Myocyte (in vitro differentiated cells): ENCODE data around the gene NPIPA1. TPM values are rescaled to one million over a fixed set of nuclear protein-coding genes. Genes with fewer than 3 reads are reported as not detected.
"Not testable (repeated sequence)": the region's sequence is repeated elsewhere in the genome, so short reads cannot be mapped to it uniquely, and the experiment has no call there.

Source experiments
- DNase-seq: peaks from one replicate; pipeline ENCODE4 v3.0.0-alpha.2; 2012; ENCODE audit warnings: low read depth
- microRNA counts: library from miRNA; unstranded; fragments of <30 nt; microRNA quantifications from one replicate; lab custom pipeline; 2016
- microRNA-seq: library from miRNA; unstranded; fragments of <30 nt; microRNA quantifications from one replicate; pipeline ENCODE4, GENCODE V29; 2016
- total RNA-seq: library from RNA; depleted of rRNA; stranded (reverse); fragments of >200 nt; gene quantifications from 2 replicates; pipeline ENCODE4 v1.2.3, GENCODE V29; 2014

The NPIPA1 gene
- total RNA-seq, 1 donor from 2014 or later, result 73.0 TPM

DNA sequence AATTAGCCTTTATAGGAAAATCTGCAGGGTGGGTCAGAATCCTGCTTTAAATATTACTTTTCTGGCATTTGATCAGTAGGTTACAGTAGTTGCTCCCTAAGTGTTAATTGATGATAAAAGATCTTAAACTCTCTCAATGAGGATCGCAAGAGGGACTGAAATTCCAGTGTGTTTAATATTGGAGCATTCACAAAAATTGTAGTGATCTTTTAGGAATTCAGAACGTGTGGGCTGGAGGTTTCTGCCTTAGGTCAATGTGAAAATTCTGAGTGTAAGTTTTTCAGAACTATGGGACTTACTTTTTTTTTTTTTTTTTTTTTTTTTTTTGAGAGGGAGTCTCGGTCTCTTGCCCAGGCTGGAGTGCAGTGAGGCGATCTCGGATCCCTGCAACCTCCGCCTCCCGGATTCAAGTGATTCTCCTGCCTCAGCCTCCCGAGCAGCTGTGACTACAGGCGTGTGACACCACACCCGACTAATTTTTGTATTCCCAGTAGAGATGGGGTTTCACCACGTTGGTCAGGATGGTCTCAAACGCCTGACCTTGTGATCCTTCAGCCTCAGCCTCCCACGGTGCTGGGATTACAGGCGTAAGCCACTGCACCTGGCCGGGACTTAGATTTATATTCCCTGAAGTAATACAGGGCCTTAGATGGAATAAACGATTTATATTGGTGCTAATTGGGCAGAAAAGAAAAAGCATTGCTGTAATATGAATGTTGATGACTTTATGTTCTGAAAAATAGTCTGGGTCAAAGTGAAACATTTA, 39.9 kb downstream of the NPIPA1 start:
- DNase-seq, result peak; percentile 58

DNA sequence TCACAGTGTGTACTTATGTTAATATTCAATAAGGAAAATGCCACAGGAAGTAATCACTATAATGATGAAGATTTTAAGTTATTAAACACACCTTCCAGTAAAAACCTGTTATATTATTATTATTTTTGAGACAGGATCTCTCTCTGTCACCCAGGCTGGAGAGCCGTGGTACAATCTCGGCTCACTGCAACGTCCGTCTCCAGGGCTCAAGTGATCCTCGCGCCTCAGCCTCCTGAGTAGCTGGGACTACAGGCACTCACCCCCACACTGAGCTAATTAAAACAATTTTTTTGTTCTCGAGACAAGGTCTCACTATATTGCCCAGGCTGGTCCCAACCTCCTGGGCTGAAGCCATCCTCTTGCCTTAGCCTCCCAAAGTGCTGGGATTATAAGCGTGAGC, 41.0 kb downstream of the NPIPA1 start:
- DNase-seq, result not testable (repeated sequence)

DNA sequence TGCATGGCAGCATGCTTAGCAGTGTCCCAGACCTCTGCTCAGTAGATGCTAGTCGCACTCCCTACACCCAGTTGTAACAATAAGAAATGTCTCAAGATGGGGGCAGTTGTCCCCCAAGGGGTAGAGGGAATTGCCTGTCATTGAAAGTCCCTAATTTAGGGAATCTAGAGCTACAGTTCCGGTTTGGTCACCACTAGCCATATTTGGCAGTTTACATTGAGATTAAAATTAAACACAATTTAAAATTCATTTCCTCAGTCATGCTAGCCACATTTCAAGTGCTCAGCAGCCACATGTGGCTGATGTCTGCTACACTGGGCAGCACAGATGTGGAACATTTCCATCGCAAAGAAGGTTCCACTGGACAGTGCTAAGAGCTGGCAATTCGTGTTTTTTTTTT, 41.7 kb downstream of the NPIPA1 start:
- DNase-seq, result not testable (repeated sequence)

DNA sequence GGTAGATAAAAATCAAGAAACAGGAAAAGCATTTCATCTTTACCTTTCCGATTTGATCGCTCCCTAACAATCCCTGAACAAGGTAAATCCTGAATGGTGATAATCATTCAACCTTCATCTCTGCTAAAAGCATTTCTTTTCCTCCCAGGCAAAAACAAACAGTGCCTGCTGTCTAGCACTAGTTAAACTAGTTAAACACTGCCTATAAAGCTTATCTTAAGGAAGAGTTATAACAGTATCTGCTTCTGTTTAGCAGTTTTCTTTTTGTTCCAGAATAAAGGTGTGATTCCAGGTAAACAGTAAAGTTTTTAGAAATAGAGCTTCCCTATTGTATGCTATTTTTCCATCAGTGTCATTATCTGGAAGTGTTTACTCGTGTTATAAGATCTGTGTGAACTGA, 44.0 kb downstream of the NPIPA1 start:
- not testable (repeated sequence) for DNase-seq

DNA sequence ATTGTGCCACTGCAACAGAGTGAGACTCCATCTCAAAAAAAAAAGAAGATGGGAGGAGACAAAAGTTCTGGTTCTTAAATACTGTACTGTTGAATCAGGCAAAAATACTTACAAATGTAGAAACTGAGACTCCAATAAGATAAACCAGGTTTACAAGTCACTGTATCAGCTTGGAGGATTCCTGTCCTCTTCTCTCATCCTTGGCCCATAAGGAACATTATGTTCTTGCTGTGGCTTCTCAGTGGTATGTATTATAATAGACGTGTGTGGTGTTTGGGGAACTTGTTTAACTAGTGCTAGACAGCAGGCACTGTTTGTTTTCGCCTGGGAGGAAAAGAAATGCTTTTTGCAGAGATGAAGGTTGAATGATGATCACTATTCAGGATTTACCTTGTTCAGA, 45.3 kb downstream of the NPIPA1 start:
- not testable (repeated sequence) for DNase-seq

DNA sequence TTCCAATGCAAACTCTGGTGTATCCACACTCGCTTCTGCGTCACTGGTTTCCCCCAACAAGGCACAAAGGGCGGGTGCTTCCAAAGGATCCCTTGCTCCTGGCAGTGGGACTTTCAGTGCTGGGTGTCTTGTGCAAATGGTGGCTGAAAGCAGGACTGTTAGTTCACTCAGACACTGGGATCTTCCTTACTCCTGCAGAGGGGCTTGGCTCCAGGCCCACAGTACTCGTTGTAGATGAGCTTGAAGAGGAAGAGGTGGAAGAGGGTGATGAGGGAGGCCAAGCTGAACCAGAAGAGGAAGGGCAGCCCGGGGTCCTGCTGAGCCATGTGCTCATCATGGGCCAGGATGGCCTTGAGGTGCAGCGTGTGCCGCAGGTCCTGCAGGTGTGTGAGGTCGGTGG, 50.8 kb downstream of the NPIPA1 start:
- not testable (repeated sequence) for DNase-seq

DNA sequence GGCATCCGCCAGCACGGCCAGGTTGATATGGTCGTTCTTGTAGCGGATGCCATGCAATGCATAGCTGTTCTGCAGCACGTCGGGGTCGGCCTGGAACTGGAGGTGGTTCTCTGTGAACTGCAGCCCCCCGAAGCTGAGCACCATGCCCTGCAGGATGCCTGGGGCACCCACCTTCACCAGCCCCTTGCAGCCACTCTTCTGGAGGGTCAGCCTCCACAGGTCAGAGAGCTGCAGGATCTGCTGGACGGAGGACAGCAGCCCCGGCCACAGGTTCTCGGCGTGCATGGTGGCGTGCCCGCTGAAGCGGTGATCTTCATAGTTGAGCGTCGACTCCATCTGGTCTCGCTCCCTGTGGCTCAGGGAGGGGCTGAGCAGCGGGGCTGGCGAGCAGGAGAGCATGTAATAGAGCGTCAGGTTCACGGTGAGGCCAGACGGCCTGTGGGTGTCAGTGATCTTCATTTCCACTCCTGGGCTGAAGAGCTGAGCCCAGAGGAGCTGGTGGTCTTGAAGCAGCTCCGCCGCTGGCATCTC, 51.5 kb downstream of the NPIPA1 start:
- DNase-seq, result not testable (repeated sequence)

DNA sequence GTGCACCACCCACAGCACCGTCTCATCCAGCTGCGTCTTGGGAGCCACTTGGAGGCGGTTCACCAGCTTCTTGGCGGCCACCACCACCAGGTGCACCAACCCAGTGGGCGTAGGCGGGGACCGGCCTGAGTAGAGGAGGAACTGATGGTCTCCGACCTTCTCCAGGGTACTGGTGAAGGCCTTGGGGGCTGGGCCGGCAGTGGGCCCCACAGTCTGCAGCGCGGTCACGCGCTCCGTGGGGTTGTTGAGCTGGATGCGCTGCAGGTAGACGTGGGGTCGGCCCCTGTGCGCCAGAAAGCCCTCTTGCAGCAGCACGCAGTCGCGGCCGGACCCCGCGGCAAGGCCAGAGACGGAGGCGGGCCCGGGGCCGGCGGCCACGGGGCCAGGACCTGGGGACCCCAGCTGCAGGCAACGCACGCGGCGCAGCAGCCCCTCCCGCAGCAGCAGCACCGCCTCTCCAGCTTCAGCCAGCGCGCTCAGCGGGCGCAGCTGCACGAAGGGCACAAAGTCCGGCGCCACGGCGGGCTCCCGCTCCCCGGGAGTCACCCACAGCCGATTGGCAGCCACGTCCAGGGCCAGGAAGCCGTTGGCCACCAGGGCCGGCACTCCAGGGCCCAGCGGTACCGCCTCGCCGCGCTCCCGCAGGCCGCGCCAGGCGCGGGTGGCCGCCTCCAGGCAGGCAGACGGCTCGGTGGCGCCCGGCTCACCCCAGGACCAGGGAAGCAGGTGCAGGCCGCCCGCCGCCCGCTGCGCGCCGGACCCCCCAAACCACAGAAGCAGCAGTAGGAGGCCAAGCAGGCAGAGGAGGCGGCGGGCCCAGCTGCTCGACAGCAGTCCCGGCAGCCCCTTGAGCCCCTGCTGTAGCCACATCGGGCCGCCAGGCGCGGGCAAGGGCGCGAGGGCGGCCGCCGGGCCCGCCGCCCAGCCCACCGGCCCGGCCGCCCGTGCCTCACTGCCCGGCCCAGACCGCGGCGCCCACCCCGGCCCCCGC, 52.3 kb downstream of the NPIPA1 start:
- DNase-seq, result not testable (repeated sequence)

DNA sequence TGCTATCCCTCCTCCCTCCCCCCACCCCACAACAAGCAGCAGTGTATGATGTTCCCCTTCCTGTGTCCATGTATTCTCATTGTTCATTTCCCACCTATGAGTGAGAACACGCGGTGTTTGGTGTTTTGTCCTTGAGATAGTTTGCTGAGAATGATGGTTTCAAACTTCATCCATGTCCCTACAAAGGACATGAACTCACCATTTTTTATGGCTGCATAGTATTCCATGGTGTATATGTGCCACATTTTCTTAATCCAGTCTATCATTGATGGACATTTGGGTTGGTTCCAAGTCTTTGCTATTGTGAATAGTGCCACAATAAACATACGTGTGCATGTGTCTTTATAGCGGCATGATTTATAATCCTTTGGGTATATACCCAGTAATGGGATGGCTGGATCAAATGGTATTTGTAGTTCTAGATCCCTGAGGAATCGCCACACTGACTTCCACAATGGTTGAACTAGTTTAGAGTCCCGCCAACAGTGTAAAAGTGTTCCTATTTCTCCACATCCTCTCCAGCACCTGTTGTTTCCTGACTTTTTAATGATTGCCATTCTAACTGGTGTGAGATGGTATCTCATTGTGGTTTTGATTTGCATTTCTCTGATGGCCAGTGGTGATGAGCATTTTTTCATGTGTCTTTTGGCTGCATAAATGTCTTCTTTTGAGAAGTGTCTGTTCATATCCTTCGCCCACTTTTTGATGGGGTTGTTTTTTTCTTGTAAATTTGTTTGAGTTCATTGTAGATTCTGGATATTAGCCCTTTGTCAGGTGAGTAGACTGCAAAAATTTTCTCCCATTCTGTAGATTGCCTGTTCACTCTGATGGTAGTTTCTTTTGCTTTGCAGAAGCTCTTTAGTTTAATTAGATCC, 56.3 kb downstream of the NPIPA1 start:
- not testable (repeated sequence) for DNase-seq

DNA sequence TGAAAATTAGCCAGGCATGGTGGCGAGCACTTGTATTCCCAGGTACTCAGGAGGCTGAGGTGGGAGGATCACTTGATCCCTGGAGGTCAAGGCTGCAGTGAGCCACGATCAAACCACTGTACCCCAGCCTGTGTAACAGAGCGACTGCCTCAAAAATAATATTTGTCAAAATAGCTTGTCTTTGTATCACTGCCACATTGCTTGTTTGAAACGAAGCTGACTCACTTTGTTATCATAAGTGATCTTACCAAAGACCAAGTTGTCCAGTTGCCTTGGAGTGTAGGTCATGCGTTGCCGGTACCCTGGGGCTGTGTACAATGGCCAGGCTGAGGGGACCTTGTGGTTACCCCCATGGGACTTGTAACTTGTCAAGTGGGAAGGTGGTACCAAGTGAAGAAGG, 59.5 kb downstream of the NPIPA1 start:
- not testable (repeated sequence) for DNase-seq

DNA sequence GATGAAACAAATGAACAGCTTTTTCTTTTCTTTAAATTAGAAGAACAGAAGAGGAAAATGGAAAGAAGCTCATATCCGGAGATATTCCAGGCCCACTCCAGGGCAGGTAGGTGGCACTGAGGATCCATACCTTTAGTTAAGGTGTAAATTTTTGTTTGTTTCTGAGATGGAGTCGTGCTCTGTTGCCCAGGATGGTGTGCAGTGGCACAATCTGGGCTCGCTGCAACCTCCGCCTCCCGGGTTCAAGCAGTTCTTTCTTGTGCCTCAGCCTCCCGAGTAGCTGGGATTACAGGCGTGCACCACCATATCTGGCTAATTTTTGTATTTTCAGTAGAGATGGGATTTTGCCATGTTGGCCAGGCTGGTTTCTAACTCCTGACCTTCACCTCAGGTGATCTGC, 61.1 kb downstream of the NPIPA1 start:
- DNase-seq, result not testable (repeated sequence)

DNA sequence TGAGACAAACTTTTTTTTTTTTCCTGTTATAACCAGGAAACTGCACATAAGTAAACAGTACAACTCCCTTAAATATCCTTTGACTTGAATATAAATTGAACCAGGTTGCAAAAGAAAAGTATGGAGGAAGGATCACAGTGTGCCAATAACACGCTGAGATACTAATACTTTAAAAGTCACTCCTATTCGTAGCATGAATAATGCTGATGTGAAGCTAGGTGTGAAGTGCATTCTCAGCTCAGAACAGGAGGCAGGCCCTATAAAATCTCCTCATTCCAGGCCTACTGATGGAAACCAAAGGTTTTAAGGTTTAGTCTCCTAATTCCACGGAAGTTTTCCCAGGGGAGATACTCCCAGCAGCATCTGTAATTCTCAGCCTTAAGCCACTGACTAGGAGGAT, 62.6 kb downstream of the NPIPA1 start:
- not testable (repeated sequence) for DNase-seq

MicroRNAs within 50 kb of the gene (microRNA counts, 767-probe panel; counts per million panel counts)
- microRNA hsa-miR-3180-3p (lab: Ali Mortazavi, UCI) (not detected), microRNA hsa-miR-3180-5p (lab: Ali Mortazavi, UCI) (not detected)

Small RNAs within 50 kb of the gene (microRNA-seq; reads per million reads assigned to microRNA genes)
- not detected for gene MIR3180-1
- gene MIR3670-1, result not detected
- gene MIR6511A1, result not detected
- gene MIR6770-1, result not detected

Other genes with a start within 250 kb of the NPIPA1 start
- not detected in 2 replicates for gene PLA2G10, start 243.1 kb upstream of the NPIPA1 start, total RNA-seq
- 0.47 and 0.78 TPM in 2 replicates for gene NPIPA3, start 234.0 kb upstream of the NPIPA1 start, total RNA-seq
- 0.67 TPM in 1 of 2 replicates, not detected in the other for gene NPIPA2, start 194.9 kb upstream of the NPIPA1 start, total RNA-seq
- 87.8 and 89.9 TPM in 2 replicates for gene NOMO1, start 103.7 kb upstream of the NPIPA1 start, total RNA-seq
- gene PDXDC1, start 37.6 kb downstream of the NPIPA1 start, total RNA-seq, result 60.4 and 81.1 TPM in 2 replicates
- gene NTAN1, start 118.6 kb downstream of the NPIPA1 start, total RNA-seq, result 56.3 and 62.0 TPM in 2 replicates
- 67.5 and 85.2 TPM in 2 replicates for gene RRN3, start 156.8 kb downstream of the NPIPA1 start, total RNA-seq